Endothelial cell of umbilical vein (primary cell): ENCODE measurements around the gene PPP1R9A. TPM values are rescaled to one million over a fixed set of nuclear protein-coding genes. Genes with fewer than 3 reads are reported as not detected.

Experiments
- BruUV-seq: library from RNA; stranded (reverse); fragments of 400-500 nt; replicated peaks from 2 replicates; lab custom pipeline; 2021; lab: Mats Ljungman, UMichigan
- CTCF ChIA-PET: fragments of 300-600, 350-600 bp; sonication (Branson Sonifier 250); formaldehyde crosslinking; loops from one replicate; lab custom pipeline; 2021; ENCODE audit warnings: antibody characterized with exemption, inconsistent platforms; lab: Charles Lee
- POLR2A ChIA-PET: fragments of 300-600, 350-600 bp; sonication (Branson Sonifier 250); formaldehyde crosslinking; loops from one replicate; lab custom pipeline; 2021; ENCODE audit warnings: antibody characterized with exemption, inconsistent platforms; lab: Charles Lee
- DNase-seq: peaks from one replicate; pipeline ENCODE4 v3.0.0-alpha.2; 2011; ENCODE audit warnings: low read depth, low spot score
- FAIRE-seq: peaks from 2 replicates; lab custom pipeline; 2011; peaks lifted over from hg19 to GRCh38; lab: Jason Lieb, UNC
- H2AFZ ChIP-seq: 2 replicates; pipeline ENCODE4 v1.6.0; 2012; ENCODE audit warnings: low read depth, low read length, control low read depth, inconsistent platforms
- H3K27ac ChIP-seq: 2 replicates; pipeline ENCODE4 v1.5.1; 2011; ENCODE audit warnings: low read depth, mild to moderate bottlenecking, control low read depth, low read length, moderate library complexity; ENCODE audit not compliant: insufficient read depth
- H3K27me3 ChIP-seq, 2 experiments: 2 replicates each; pipeline versions ENCODE4 v1.6.0 to v1.6.1; 2011; ENCODE audit warnings: low read length in 2 of 2, mixed read lengths in 1 of 2; ENCODE audit not compliant: control insufficient read depth in 2 of 2, insufficient read depth in 2 of 2
- H3K36me3 ChIP-seq, 2 experiments: 2 replicates in 1 of 2; 3 replicates in 1 of 2; pipeline ENCODE4 v1.5.1; 2011; ENCODE audit warnings: low read length in 2 of 2, mild to moderate bottlenecking in 1 of 2, moderate library complexity in 1 of 2; ENCODE audit not compliant: control insufficient read depth in 2 of 2, insufficient read depth in 2 of 2; ENCODE audit errors: extremely low read depth in 1 of 2
- H3K4me1 ChIP-seq: 3 replicates; pipeline ENCODE4 v1.5.1; 2011; ENCODE audit warnings: mild to moderate bottlenecking, low read length; ENCODE audit not compliant: control insufficient read depth, insufficient read depth; ENCODE audit errors: extremely low read depth
- H3K4me2 ChIP-seq: 2 replicates; pipeline ENCODE4 v1.6.1; 2011; ENCODE audit warnings: low read length, control low read depth, mixed read lengths; ENCODE audit not compliant: insufficient read depth
- H3K4me3 ChIP-seq, 3 experiments: fragments of 200-600 bp in 1 of 3; sonication (generic), shearing (Covaris generic) in 1 of 3; replicated peaks in 1 of 3; 2 replicates each; pipeline ENCODE4 v1.5.1; 2011 to 2016; ENCODE audit warnings: control low read depth in 3 of 3, low read length in 3 of 3, mild to moderate bottlenecking in 2 of 3, inconsistent platforms in 1 of 3, low read depth in 1 of 3, moderate library complexity in 1 of 3; ENCODE audit not compliant: insufficient read depth in 1 of 3
- H3K79me2 ChIP-seq: 2 replicates; pipeline ENCODE4 v1.6.0; 2012; ENCODE audit warnings: low read length, inconsistent platforms; ENCODE audit not compliant: control insufficient read depth, insufficient read depth
- H3K9ac ChIP-seq: replicated peaks from 2 replicates; pipeline ENCODE3; 2011; ENCODE audit warnings: low read length, control low read depth; ENCODE audit not compliant: insufficient read depth; ENCODE audit errors: extremely low read depth
- H3K9me1 ChIP-seq: replicated peaks from 3 replicates; pipeline ENCODE4 v1.6.0; 2011; ENCODE audit warnings: mild to moderate bottlenecking, low read length; ENCODE audit not compliant: control insufficient read depth, insufficient read depth; ENCODE audit errors: extremely low read depth
- H3K9me3 ChIP-seq: replicated peaks from 2 replicates; pipeline ENCODE4 v1.5.1; 2012; ENCODE audit warnings: low read length, inconsistent platforms; ENCODE audit not compliant: control insufficient read depth, insufficient read depth
- H4K20me1 ChIP-seq: replicated peaks from 2 replicates; pipeline ENCODE3; 2011; ENCODE audit warnings: mild to moderate bottlenecking, low read length; ENCODE audit not compliant: control insufficient read depth, insufficient read depth; ENCODE audit errors: extremely low read depth
- CTCF ChIP-seq, 2 donors: IDR thresholded peaks; 1 replicate in 1 of 2; 2 replicates in 1 of 2; pipeline ENCODE4 v1.5.1; 2011; ENCODE audit warnings: low read length in 2 of 2, mild to moderate bottlenecking in 2 of 2, moderate library complexity in 2 of 2, control low read depth in 1 of 2, inconsistent platforms in 1 of 2, low read depth in 1 of 2; ENCODE audit not compliant: insufficient read depth in 1 of 2; ENCODE audit errors: extremely low read depth in 1 of 2
- JUN ChIP-seq: IDR thresholded peaks from 2 replicates; pipeline ENCODE4 v1.6.1; 2011; ENCODE audit warnings: borderline replicate concordance, low read depth; ENCODE audit not compliant: insufficient read length, insufficient read depth
- MYC ChIP-seq: IDR thresholded peaks from one replicate; pipeline ENCODE4 v1.6.1; 2011; ENCODE audit warnings: mild to moderate bottlenecking, low read depth, low read length
- POLR2A ChIP-seq: IDR thresholded peaks from 2 replicates; pipeline ENCODE4 v1.6.1; 2012; ENCODE audit warnings: low read depth, mild to moderate bottlenecking, control low read depth, low read length
- POLR2AphosphoS5 ChIP-seq: IDR thresholded peaks from 2 replicates; pipeline ENCODE4 v1.6.1; 2012; ENCODE audit warnings: low read depth, mild to moderate bottlenecking, control low read depth, low read length, moderate library complexity; ENCODE audit not compliant: insufficient read depth
- dilution Hi-C: fragments of 300-500 bp; cut with MboI; formaldehyde crosslinking; loops from one replicate; pipeline ENCODE4 v1.15.0; 2019; ENCODE audit warnings: low sequenced_read_pairs; ENCODE audit not compliant: extremely low pct_ligation_motif_present
- intact Hi-C: fragments of 100-400 bp; cut with micrococcal nuclease; formaldehyde crosslinking; loops from one replicate; pipeline ENCODE4 v1.10.0; 2022
- polyA plus RNA-seq, 4 experiments: library from polyadenylated mRNA; depleted of rRNA in 3 of 4; stranded (reverse) in 3 of 4; unstranded in 1 of 4; fragments of >200 nt; gene quantifications; 2 replicates each; pipeline versions ENCODE4 v1.2.1 to v1.2.3, GENCODE V29; 2011 to 2012; ENCODE audit warnings: missing spikeins in 1 of 4
- total RNA-seq: library from RNA; stranded (reverse); gene quantifications from 2 replicates; pipeline ENCODE4 v1.2.3, GENCODE V29; 2021

Gene PPP1R9A
- total and polyA plus RNA-seq, 2 donors (not counting 3 experiments of a cell fraction or from before 2014, with no cell fraction given) = 0.50 to 3.0 TPM

- no peaks in the 10 kb centered on the region for H3K79me2 ChIP-seq
- dilution Hi-C loops (no loop called here), intact Hi-C loops (no loop called here)
- TF ChIP-seq POLR2A (no peak), POLR2AphosphoS5 (no peak), MYC (no peak)
- no peaks in the 10 kb centered on the region for H3K9me3 ChIP-seq
- BruUV-seq = no TSS peak
- no peaks in the 10 kb centered on the region for H3K36me3 ChIP-seq
- no peaks in the 10 kb centered on the region for H3K9me1 ChIP-seq
- no peaks in the 10 kb centered on the region for H4K20me1 ChIP-seq
- FAIRE-seq = no peak
- no peak overlapping the region for H3K9ac ChIP-seq
- no peak overlapping the region for H3K4me2 ChIP-seq
- no peak overlapping the region for H3K27ac ChIP-seq
- H3K27me3 ChIP-seq = no peaks in the 10 kb centered on the region
- CTCF ChIA-PET = interaction anchor here (1.4 kb wide), 1 partner anchor 17 kb away, joined by 3 read pairs; no protein-coding TSS in a partner anchor
- H3K4me3 ChIP-seq = no peak overlapping the region
- no peaks in the 10 kb centered on the region for H3K4me1 ChIP-seq
- POLR2A ChIA-PET = no interaction called here
- H2AFZ ChIP-seq = no peak overlapping the region
- no peak for DNase-seq
Observed at GRCh38 chr7:94871132-94871531, 36.3 kb upstream of the PPP1R9A start.

GRCh38 chr7:94873239-94873638, 34.2 kb upstream of the PPP1R9A start:
- FAIRE-seq (no peak), DNase-seq (no peak)
- no peaks in the 10 kb centered on the region for H3K9me1 ChIP-seq
- dilution Hi-C loops = no loop called here
- no peak overlapping the region for H3K4me3 ChIP-seq
- no peaks in the 10 kb centered on the region for H4K20me1 ChIP-seq
- no peaks in the 10 kb centered on the region for H3K27me3 ChIP-seq
- H3K9ac ChIP-seq = no peak overlapping the region
- H2AFZ ChIP-seq = no peak overlapping the region
- ChIA-PET CTCF (interaction anchor here (1.3 kb wide), 1 partner anchor 42 kb away, joined by 3 read pairs; no protein-coding TSS in a partner anchor), POLR2A (interaction anchor here (0.6 kb wide), 1 partner anchor 122 kb away, joined by 3 read pairs; no protein-coding TSS in a partner anchor)
- intact Hi-C loops = no loop called here
- no peak for TF ChIP-seq JUN
- TF ChIP-seq MYC = no peak
- TF ChIP-seq POLR2A = no peak
- no peak for TF ChIP-seq CTCF (IDR thresholded peaks at IDR 0.05; ENCODE audit: extremely low read depth in 1 of 2, insufficient read depth in 1 of 2, low read depth in 1 of 2, low read length in 2 of 2)
- no peak overlapping the region for H3K4me2 ChIP-seq
- H3K36me3 ChIP-seq = no peaks in the 10 kb centered on the region
- no peak overlapping the region for H3K27ac ChIP-seq
- H3K9me3 ChIP-seq = no peaks in the 10 kb centered on the region
- BruUV-seq = no TSS peak
- H3K4me1 ChIP-seq = no peaks in the 10 kb centered on the region
- H3K79me2 ChIP-seq = no peaks in the 10 kb centered on the region
